ENCODE data around the gene GAN.

The GAN gene

DNA sequence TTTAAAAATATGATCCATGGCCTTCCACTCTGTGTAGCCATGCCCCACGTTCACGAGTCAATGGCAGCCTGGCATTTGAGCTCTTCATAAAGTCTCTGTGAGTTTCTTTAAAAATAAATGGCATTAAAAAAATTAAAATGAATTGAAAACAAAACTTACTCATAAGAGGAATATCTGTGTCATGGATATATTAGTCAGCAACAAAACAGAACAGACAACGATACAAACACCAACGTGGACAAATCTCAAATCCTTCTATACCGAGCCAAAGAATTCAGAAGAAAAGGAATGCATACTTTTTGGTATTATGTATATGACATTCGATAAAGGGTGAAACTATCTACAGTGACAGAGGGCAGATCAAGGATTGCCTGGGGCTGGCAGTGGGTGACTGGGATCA is 121.6 kb downstream of the GAN start:
- no peak for DNase-seq

- DNase-seq = no peak
These were observed 123.1 kb downstream of the GAN start for GRCh38 chr16:81437865-81438264.
